ENCODE data around the gene DEPP1.

DEPP1 gene

DNA sequence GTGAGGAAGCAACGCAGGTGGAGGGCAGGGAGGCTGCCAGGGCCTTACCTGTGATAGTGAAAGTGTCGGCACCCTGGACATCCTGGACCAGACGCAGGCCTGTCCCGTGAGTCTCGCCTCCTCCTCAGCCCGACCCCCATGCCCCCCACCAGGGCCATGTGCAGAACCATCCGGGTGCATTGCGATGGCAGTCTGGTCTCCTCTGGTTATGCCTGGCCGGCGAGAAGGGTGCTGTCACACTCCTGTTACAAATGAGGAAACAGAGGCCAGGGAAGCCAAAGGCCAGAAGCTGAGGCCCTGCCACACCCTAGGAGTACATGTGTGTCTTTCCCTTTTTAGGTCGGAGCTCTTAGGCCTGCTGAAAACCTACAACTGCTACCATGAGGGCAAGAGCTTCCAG, 7.2 kb downstream of the DEPP1 start:
- FAIRE-seq (no peak), DNase-seq (ENCODE audit: insufficient read length, low spot score) (no peak)
- TF ChIP-seq POLR2A (IDR thresholded peaks at IDR 0.05; ENCODE audit: low read depth, low read length) = no peak

GRCh38 chr10:44970812-44971395, 7.7 kb downstream of the DEPP1 start:
- FAIRE-seq (no peak), DNase-seq (ENCODE audit: insufficient read length, low spot score) (no peak)
- no peak for TF ChIP-seq POLR2A (IDR thresholded peaks at IDR 0.05; ENCODE audit: low read depth, low read length)

DNA sequence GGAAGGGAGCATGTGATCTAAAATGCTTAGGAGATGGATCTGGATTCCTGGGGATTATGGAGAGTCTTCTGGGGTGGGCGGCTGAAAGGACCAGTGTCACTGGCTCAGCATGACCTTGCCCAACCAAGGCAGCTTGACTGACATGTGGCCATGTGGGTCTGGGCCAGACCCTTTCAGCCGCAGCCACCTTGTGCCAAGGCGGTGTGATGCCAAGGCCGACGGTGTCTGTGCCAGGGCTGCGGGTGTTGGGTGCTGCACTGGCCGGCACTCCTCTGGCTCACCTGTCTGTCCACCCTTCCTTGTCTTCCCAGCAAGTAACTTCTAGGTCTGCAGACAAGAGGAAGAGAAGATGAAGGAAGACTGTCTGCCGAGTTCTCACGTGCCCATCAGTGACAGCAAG, 8.8 kb downstream of the DEPP1 start:
- no peak for TF ChIP-seq POLR2A (IDR thresholded peaks at IDR 0.05; ENCODE audit: low read depth, low read length)
- no peak for FAIRE-seq
- no peak for DNase-seq (ENCODE audit: insufficient read length, low spot score)

- FAIRE-seq (no peak), DNase-seq (ENCODE audit: insufficient read length, low spot score) (no peak)
- TF ChIP-seq POLR2A (IDR thresholded peaks at IDR 0.05; ENCODE audit: low read depth, low read length) = no peak
Observed at GRCh38 chr10:44968500-44969400, 9.9 kb downstream of the DEPP1 start.

GRCh38 chr10:44968091-44968490, 10.5 kb downstream of the DEPP1 start:
- FAIRE-seq (no peak), DNase-seq (ENCODE audit: insufficient read length, low spot score) (no peak)
- no peak for TF ChIP-seq POLR2A (IDR thresholded peaks at IDR 0.05; ENCODE audit: low read depth, low read length)

DNA sequence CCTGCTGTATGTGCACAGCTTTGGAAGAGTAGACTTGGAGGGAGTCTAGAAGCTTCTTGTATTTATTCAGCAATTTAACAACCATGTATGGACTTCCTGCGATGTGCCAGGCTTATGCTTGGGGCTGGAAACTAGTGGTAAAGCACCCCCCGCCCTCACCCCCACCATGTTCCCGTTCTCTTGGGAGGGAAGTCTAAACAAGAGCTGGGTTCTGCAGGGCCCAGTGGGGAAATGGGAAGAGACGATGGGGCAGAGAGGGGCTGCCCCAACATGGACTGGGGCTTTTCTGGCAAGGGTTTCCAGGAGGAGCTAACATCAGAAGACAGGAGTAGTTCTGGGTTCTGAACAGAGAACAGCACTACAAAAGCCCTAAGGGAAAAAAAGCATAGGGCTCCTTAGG, 11.0 kb downstream of the DEPP1 start:
- DNase-seq (ENCODE audit: insufficient read length, low spot score) (no peak), FAIRE-seq (no peak)
- no peak for TF ChIP-seq POLR2A (IDR thresholded peaks at IDR 0.05; ENCODE audit: low read depth, low read length)

DNA sequence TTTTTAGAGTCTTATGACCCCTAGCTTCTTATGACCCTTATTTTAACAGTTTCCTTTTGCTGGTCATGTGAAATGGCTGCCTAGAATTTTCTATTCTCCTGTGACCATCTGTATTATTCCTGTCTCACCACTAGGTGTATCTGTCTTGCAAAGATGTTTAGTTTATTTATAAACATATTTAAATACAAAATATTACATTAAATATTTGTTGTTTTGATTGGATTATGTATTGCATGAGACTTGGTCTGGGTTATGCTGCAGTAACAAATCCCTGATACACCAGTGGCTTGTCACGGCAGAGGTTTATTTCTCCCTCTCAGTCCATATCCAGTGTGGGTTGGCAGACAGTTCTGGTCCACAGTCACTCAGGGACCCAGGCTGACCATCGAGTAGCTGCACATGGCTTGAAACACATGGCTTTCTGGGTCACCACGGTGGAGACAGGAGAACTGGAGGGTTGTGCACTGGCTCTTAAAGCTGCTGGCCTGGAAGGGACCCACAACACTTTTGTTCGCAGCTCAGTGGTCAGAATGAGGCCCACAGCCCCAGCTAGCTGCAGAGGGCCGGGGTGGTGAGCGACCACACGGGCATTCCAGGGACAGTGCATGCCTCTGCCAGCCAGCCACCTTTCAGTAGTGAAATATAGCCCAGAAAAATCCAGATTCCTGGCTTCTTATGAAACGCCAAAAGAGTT, 11.6 kb downstream of the DEPP1 start:
- FAIRE-seq = no peak
- no peak for TF ChIP-seq POLR2A (IDR thresholded peaks at IDR 0.05; ENCODE audit: low read depth, low read length)
- DNase-seq (ENCODE audit: insufficient read length, low spot score) = no peak

- no peak for DNase-seq (ENCODE audit: insufficient read length, low spot score)
- no peak for TF ChIP-seq POLR2A (IDR thresholded peaks at IDR 0.05; ENCODE audit: low read depth, low read length)
- no peak for FAIRE-seq
Observed at GRCh38 chr10:44966129-44966815, 12.3 kb downstream of the DEPP1 start.

GRCh38 chr10:44965651-44966097, 12.9 kb downstream of the DEPP1 start:
- no peak for FAIRE-seq
- no peak for DNase-seq (ENCODE audit: insufficient read length, low spot score)
- TF ChIP-seq POLR2A (IDR thresholded peaks at IDR 0.05; ENCODE audit: low read depth, low read length) = no peak

- no peak for DNase-seq (ENCODE audit: insufficient read length, low spot score)
- FAIRE-seq = no peak
- no peak for TF ChIP-seq POLR2A (IDR thresholded peaks at IDR 0.05; ENCODE audit: low read depth, low read length)
Observed at GRCh38 chr10:44965104-44965503, 13.5 kb downstream of the DEPP1 start.

- FAIRE-seq (no peak), DNase-seq (ENCODE audit: insufficient read length, low spot score) (no peak)
- no peak for TF ChIP-seq POLR2A (IDR thresholded peaks at IDR 0.05; ENCODE audit: low read depth, low read length)
Observed at GRCh38 chr10:44963772-44964633, 14.6 kb downstream of the DEPP1 start.

DNA sequence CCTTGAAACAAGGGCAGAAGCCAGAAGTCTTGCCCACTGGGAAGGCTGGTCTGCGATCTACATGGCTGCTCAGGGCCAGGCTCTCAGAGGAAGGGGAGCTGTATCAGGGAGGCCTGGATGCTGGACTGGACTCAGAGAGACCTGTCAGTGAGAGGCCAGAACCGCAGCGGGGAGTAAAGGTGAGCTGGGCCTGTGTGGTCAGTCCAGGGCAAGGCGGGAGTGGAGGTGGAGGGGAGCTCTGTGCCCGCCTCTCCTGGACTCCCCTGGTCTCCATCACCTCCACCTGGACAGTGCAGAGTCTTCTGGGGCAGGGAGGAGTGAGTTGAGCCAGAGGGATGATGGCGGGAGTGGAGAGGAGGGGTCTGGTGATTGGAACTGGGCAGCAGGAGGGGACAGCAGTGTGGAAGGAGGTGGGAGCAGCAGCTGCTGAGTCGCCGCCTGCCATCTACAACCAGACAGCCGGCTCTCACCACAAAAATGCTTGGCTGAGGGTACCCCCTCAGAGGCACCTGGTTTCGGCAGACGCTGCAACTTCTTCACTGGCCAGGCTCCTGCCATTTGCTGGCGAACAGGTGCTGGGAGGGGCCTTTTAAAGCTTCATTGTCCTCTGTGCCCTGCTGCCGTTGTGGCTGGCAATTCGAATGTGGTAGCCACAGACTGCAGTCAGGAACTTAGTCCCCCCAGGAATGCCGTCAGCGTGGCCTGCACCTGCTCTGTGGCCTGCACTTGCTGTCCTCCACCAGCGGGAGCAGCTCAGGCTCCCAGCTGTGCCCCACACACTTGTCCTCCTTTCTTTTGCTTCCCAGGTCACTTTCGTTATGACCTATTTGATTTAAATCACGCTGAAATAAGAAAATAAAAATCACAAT, 15.5 kb downstream of the DEPP1 start:
- no peak for DNase-seq (ENCODE audit: insufficient read length, low spot score)
- no peak for FAIRE-seq
- no peak for TF ChIP-seq POLR2A (IDR thresholded peaks at IDR 0.05; ENCODE audit: low read depth, low read length)

Data from H54 (cell line).